ENCODE data around the gene TRAF1.

The TRAF1 gene

GRCh38 chr9:120944948-120945347 is 18.4 kb upstream of the TRAF1 start:
- ChIA-PET CTCF (no interaction called here), POLR2A (no interaction called here)
- TF ChIP-seq L3MBTL2 (conservative IDR thresholded peaks at IDR 0.05), result no peak
- no peak for TF ChIP-seq FOXM1 (IDR thresholded peaks at IDR 0.05; ENCODE audit: borderline replicate concordance)
- TF ChIP-seq NFRKB (IDR thresholded peaks at IDR 0.05), result no peak
- TF ChIP-seq HDGF (IDR thresholded peaks at IDR 0.05; ENCODE audit: borderline replicate concordance), result no peak
- no peak for TF ChIP-seq ELF4 (IDR thresholded peaks at IDR 0.05)
- no peak for TF ChIP-seq SP1 (IDR thresholded peaks at IDR 0.05)
- no peak for TF ChIP-seq TARDBP (IDR thresholded peaks at IDR 0.05)
- no peak for DNase-seq (ENCODE audit: extremely low spot score)

DNA sequence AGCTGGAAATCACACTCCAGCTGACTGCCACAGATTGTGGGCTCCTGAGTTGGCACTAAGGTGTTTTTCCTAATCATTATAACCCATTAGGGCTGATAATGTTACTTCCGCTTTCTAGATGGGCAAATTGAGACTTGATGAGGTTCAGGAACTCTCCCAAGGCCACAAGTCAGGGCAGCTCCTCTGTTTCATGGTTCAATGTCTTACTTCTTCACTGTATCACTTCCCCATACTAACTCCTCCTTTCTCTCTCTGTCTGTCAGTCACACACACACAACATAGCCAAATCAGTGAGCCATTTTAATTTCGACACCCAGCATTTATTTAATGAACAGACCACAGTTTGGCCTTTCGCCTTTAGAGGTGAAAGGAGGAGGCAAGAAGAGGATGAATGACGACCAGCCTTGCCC is 17.8 kb upstream of the TRAF1 start:
- ChIA-PET CTCF (no interaction called here), POLR2A (no interaction called here)
- no peak for TF ChIP-seq NFRKB (IDR thresholded peaks at IDR 0.05)
- TF ChIP-seq L3MBTL2 (conservative IDR thresholded peaks at IDR 0.05), result no peak
- no peak for TF ChIP-seq SUZ12 (IDR thresholded peaks at IDR 0.05)
- TF ChIP-seq CTBP1 (IDR thresholded peaks at IDR 0.05; ENCODE audit: borderline replicate concordance), result no peak
- TF ChIP-seq SP1 (IDR thresholded peaks at IDR 0.05), result no peak
- TF ChIP-seq ZNF384 (IDR thresholded peaks at IDR 0.05), result no peak
- TF ChIP-seq ELF4 (IDR thresholded peaks at IDR 0.05), result no peak
- TF ChIP-seq FOXA1 (IDR thresholded peaks at IDR 0.05), result no peak
- TF ChIP-seq FOXK2 (IDR thresholded peaks at IDR 0.05), result no peak
- TF ChIP-seq TARDBP (IDR thresholded peaks at IDR 0.05), result no peak
- no peak for TF ChIP-seq HDGF (IDR thresholded peaks at IDR 0.05; ENCODE audit: borderline replicate concordance)
- no peak for TF ChIP-seq BHLHE40 (IDR thresholded peaks at IDR 0.05; ENCODE audit: borderline replicate concordance)
- TF ChIP-seq, protein P1, sequence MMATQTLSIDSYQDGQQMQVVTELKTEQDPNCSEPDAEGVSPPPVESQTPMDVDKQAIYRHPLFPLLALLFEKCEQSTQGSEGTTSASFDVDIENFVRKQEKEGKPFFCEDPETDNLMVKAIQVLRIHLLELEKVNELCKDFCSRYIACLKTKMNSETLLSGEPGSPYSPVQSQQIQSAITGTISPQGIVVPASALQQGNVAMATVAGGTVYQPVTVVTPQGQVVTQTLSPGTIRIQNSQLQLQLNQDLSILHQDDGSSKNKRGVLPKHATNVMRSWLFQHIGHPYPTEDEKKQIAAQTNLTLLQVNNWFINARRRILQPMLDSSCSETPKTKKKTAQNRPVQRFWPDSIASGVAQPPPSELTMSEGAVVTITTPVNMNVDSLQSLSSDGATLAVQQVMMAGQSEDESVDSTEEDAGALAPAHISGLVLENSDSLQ (IDR thresholded peaks at IDR 0.05), result no peak
- no peak for TF ChIP-seq LEF1 (IDR thresholded peaks at IDR 0.05; ENCODE audit: borderline replicate concordance)
- DNase-seq (ENCODE audit: extremely low spot score), result no peak

GRCh38 chr9:120942186-120943001 is 15.8 kb upstream of the TRAF1 start:
- TF ChIP-seq HDGF (IDR thresholded peaks at IDR 0.05; ENCODE audit: borderline replicate concordance), result no peak
- no peak for TF ChIP-seq ARNT (IDR thresholded peaks at IDR 0.05)
- no peak for DNase-seq (ENCODE audit: extremely low spot score)
- POLR2A ChIA-PET, result no interaction called here
- CTCF ChIA-PET, result no interaction called here

DNA sequence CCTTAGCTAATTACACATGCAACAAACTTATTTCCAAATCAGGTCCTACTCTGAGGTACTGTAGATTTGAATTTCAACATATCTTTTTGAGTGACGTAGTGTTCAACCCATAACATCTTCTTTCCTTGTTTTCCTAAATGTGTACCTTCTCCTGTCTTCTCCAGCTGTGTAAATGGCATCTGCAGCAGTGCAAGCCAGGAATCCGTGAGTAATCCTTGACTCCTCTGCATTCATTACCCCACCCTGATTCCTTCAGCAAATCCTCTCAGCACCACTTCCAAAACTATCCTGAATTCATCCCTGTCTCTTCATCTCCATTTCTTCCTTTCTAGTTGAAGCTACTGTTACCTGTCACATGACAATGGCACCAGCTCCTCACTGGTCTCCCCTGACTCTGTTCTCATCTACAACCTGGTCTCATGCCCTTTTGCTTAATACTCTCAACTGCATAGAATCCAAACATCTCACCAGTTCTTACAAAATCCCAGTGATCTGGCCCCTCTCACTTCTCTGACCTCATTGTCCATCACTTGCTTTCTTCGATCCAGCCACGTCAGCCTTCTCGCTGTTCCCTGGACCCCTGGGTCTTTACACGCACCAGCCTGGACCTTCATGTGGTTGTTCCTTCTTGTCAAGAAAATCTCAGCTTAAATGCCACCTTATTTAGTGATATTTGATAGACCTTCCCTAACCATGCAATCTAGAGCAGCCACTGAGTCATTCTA is 14.6 kb upstream of the TRAF1 start:
- ChIA-PET CTCF (no interaction called here), POLR2A (no interaction called here)

GRCh38 chr9:120940573-120940972 is 14.0 kb upstream of the TRAF1 start:
- TF ChIP-seq ELF4 (IDR thresholded peaks at IDR 0.05), result no peak
- no peak for TF ChIP-seq CTBP1 (IDR thresholded peaks at IDR 0.05; ENCODE audit: borderline replicate concordance)
- TF ChIP-seq SP1 (IDR thresholded peaks at IDR 0.05), result no peak
- no peak for TF ChIP-seq TARDBP (IDR thresholded peaks at IDR 0.05)
- no peak for TF ChIP-seq L3MBTL2 (conservative IDR thresholded peaks at IDR 0.05)
- TF ChIP-seq FOXM1 (IDR thresholded peaks at IDR 0.05; ENCODE audit: borderline replicate concordance), result no peak
- no peak for TF ChIP-seq SUZ12 (IDR thresholded peaks at IDR 0.05)
- TF ChIP-seq HDGF (IDR thresholded peaks at IDR 0.05; ENCODE audit: borderline replicate concordance), result no peak
- no peak for TF ChIP-seq ARNT (IDR thresholded peaks at IDR 0.05)
- TF ChIP-seq LEF1 (IDR thresholded peaks at IDR 0.05; ENCODE audit: borderline replicate concordance), result no peak
- TF ChIP-seq ZNF384 (IDR thresholded peaks at IDR 0.05), result no peak
- TF ChIP-seq, protein P1 (IDR thresholded peaks at IDR 0.05), result no peak
- TF ChIP-seq NFRKB (IDR thresholded peaks at IDR 0.05), result no peak
- TF ChIP-seq BHLHE40 (IDR thresholded peaks at IDR 0.05; ENCODE audit: borderline replicate concordance), result no peak
- no peak for TF ChIP-seq FOXA1 (IDR thresholded peaks at IDR 0.05)
- TF ChIP-seq FOXK2 (IDR thresholded peaks at IDR 0.05), result no peak
- DNase-seq (ENCODE audit: extremely low spot score), result no peak
- CTCF ChIA-PET, result no interaction called here
- POLR2A ChIA-PET, result no interaction called here

More for the DNA sequence above, 14.6 kb upstream of the TRAF1 start:
- TF ChIP-seq SUZ12 (IDR thresholded peaks at IDR 0.05) (no peak), HDGF (IDR thresholded peaks at IDR 0.05; ENCODE audit: borderline replicate concordance) (no peak), FOXM1 (IDR thresholded peaks at IDR 0.05; ENCODE audit: borderline replicate concordance) (no peak), FOXK2 (IDR thresholded peaks at IDR 0.05) (no peak), LEF1 (IDR thresholded peaks at IDR 0.05; ENCODE audit: borderline replicate concordance) (no peak)
- no peak for DNase-seq (ENCODE audit: extremely low spot score)

GRCh38 chr9:120938851-120939250 is 12.3 kb upstream of the TRAF1 start:
- ChIA-PET CTCF (no interaction called here), POLR2A (interaction anchor here (0.9 to 1.6 kb wide), 2 partner anchors 9 to 146 kb away, joined by 3 to 4 read pairs; partner anchors contain the start of gene FBXW2)
- DNase-seq (ENCODE audit: extremely low spot score), result no peak
- no peak for TF ChIP-seq FOXA1 (IDR thresholded peaks at IDR 0.05)
- TF ChIP-seq FOXM1 (IDR thresholded peaks at IDR 0.05; ENCODE audit: borderline replicate concordance), result no peak
- TF ChIP-seq L3MBTL2 (conservative IDR thresholded peaks at IDR 0.05), result no peak
- TF ChIP-seq ELF4 (IDR thresholded peaks at IDR 0.05), result no peak
- no peak for TF ChIP-seq TARDBP (IDR thresholded peaks at IDR 0.05)
- TF ChIP-seq FOXK2 (IDR thresholded peaks at IDR 0.05), result no peak
- TF ChIP-seq HDGF (IDR thresholded peaks at IDR 0.05; ENCODE audit: borderline replicate concordance), result no peak
- TF ChIP-seq LEF1 (IDR thresholded peaks at IDR 0.05; ENCODE audit: borderline replicate concordance), result no peak
- TF ChIP-seq CTBP1 (IDR thresholded peaks at IDR 0.05; ENCODE audit: borderline replicate concordance), result no peak
- no peak for TF ChIP-seq ZNF384 (IDR thresholded peaks at IDR 0.05)
- no peak for TF ChIP-seq ARNT (IDR thresholded peaks at IDR 0.05)
